ENCODE results near the gene ULBP2. TPM values are rescaled to one million over a fixed set of nuclear protein-coding genes. Genes with fewer than 3 reads are reported as not detected.
A peak's percentile ranks its signal among the peaks of the same experiment; 100 is the strongest.

ULBP2 gene
- not detected in 2 replicates for total RNA-seq (2021)
- long read RNA-seq = 0 reads

GRCh38 chr6:149941583-149942460, at the start of gene ULBP2:
TSS of gene ULBP2 (plus strand) at chr6:149942014. CDS start at chr6:149942073, 59 bp downstream.
- H3K4me3 Mint-ChIP-seq = peak within 1 kb of the TSS; percentile 71 to 88
- Histone ChIP-seq H3K27ac (ENCODE audit: insufficient read length, low read depth, low read length) (no peak within 1 kb of the TSS), H2BK12ac (ENCODE audit: insufficient read length, low read depth, low read length) (no peak within 1 kb of the TSS)

More at GRCh38 chr6:149941583-149942460, at the start of gene ULBP2:
- H2BK15ac ChIP-seq (ENCODE audit: low read depth, low read length) = no peak within 1 kb of the TSS
- no peak for TF ChIP-seq CTCF (conservative IDR thresholded peaks at IDR 0.05)
- no peak within 1 kb of the TSS for H3K18ac ChIP-seq (ENCODE audit: insufficient read length, low read depth, low read length)
- no peak within 1 kb of the TSS for H2AK5ac ChIP-seq (ENCODE audit: insufficient read length, low read length)
- H3K23me2 ChIP-seq (ENCODE audit: insufficient read length, low read depth, low read length, poor library complexity, severe bottlenecking) = peaks cover 20% of the 10 kb centered on the region
- peaks cover 0 to 9% of the 10 kb centered on the region in 2 experiments; a peak in 2 of 5 replicates for H3K9me3 Mint-ChIP-seq
- H4K5ac ChIP-seq (ENCODE audit: insufficient read length, low read depth, low read length) = no peak within 1 kb of the TSS
- no peak within 1 kb of the TSS for H3K56ac ChIP-seq (ENCODE audit: insufficient read length, low read depth, low read length)
- no peak within 1 kb of the TSS for H2BK20ac ChIP-seq (ENCODE audit: low read depth, low read length, poor library complexity, severe bottlenecking)
- no peak within 1 kb of the TSS for H3K23ac ChIP-seq (ENCODE audit: insufficient read length, low read depth, low read length)
- H3K4me1 ChIP-seq (ENCODE audit: insufficient read depth, low read length) = no peaks in the 10 kb centered on the region
- peak within 1 kb of the TSS; percentile 60 for H3K4me2 ChIP-seq (ENCODE audit: insufficient read depth, insufficient read length, low read length)
- H3K14ac ChIP-seq (ENCODE audit: insufficient read depth, low read length) = no peak within 1 kb of the TSS
- no peak within 1 kb of the TSS for H3T11ph ChIP-seq (ENCODE audit: low read length)
- no peak within 1 kb of the TSS for H2AFZ ChIP-seq (ENCODE audit: low read length)
- H2BK120ac ChIP-seq (ENCODE audit: low read depth, low read length, poor library complexity, severe bottlenecking) = no peak within 1 kb of the TSS
- H3K4me1 Mint-ChIP-seq = peaks cover 12 to 14% of the 10 kb centered on the region in 2 experiments
- no peak within 1 kb of the TSS for H3K4ac ChIP-seq (ENCODE audit: low read depth, low read length)
- no peak within 1 kb of the TSS for H4K91ac ChIP-seq (ENCODE audit: insufficient read length, low read depth, low read length)
- H3K79me1 ChIP-seq (ENCODE audit: insufficient read depth, low read depth, low read length, poor library complexity, severe bottlenecking) = no peaks in the 10 kb centered on the region
- no peak within 1 kb of the TSS for H3K9ac ChIP-seq (ENCODE audit: extremely low read depth, insufficient read length, low read length)
- H3K79me2 ChIP-seq (ENCODE audit: insufficient read depth, low read length) = no peaks in the 10 kb centered on the region
- H3K36me3 Mint-ChIP-seq (ENCODE audit: insufficient read depth in 1 of 3, low read depth in 3 of 3) = peaks cover 0 to 4% (median 3%) of the 10 kb centered on the region in 3 experiments; a peak in 3 of 7 replicates
- H2BK5ac ChIP-seq (ENCODE audit: insufficient read length, low read length) = no peak within 1 kb of the TSS
- peaks cover 95% of the 10 kb centered on the region for H3K27me3 Mint-ChIP-seq (ENCODE audit: low read depth)
- peak; percentile 83 for DNase-seq
- no CpG with 5 or more reads among the region's 62 CpGs for WGBS (ENCODE audit: extremely low coverage, insufficient read length, low lambda C conversion rate)
- H3K27ac Mint-ChIP-seq = no peak within 1 kb of the TSS
- H4K20me1 ChIP-seq (ENCODE audit: control insufficient read depth, insufficient read depth, insufficient read length) = no peaks in the 10 kb centered on the region
- H3K9me3 ChIP-seq (ENCODE audit: control insufficient read depth, low read depth, low read length) = no peaks in the 10 kb centered on the region
- H4K8ac ChIP-seq (replicated peaks; ENCODE audit: insufficient read length, low read depth, low read length) = no peak within 1 kb of the TSS
- peaks cover 63% of the 10 kb centered on the region for H3K27me3 ChIP-seq (ENCODE audit: insufficient read depth, low read length)

Data from H9 (cell line).